IMR-90 (cell line): ENCODE measurements around the gene ACSS3. TPM values are rescaled to one million over a fixed set of nuclear protein-coding genes. Genes with fewer than 3 reads are reported as not detected.

Experiments used
- ATAC-seq: fragments of 200-7000 bp; cut with Tn5 transposase; 2 replicates; pipeline ENCODE4 v1.9.1; 2020; ENCODE audit warnings: low read depth, mild to moderate bottlenecking, moderate library complexity
- BruUV-seq: library from RNA; stranded (reverse); fragments of 400-500 nt; replicated peaks from 2 replicates; lab custom pipeline; 2021; lab: Mats Ljungman, UMichigan
- CTCF ChIA-PET: fragments of 300-600 bp; formaldehyde crosslinking; extraction: SDS; loops from one replicate; lab custom pipeline; 2021; ENCODE audit warnings: antibody characterized with exemption; lab: Yijun Ruan, JAX
- POLR2A ChIA-PET: fragments of 300-600 bp; sonication (Branson Sonifier 250); formaldehyde crosslinking; loops from one replicate; lab custom pipeline; 2022; ENCODE audit warnings: antibody characterized with exemption; ENCODE audit not compliant: unreplicated experiment; lab: Charles Lee
- DNase-seq: peaks from one replicate; pipeline ENCODE4 v3.0.0; 2013
- H2AFZ ChIP-seq: replicated peaks from 2 replicates; pipeline ENCODE3; 2013; ENCODE audit warnings: low read length, mild to moderate bottlenecking; ENCODE audit not compliant: poor library complexity
- H2AK5ac ChIP-seq: 2 replicates; pipeline ENCODE4 v1.6.1; 2013; ENCODE audit warnings: low read depth, low read length, inconsistent platforms
- H2AK9ac ChIP-seq: replicated peaks from 2 replicates; pipeline ENCODE3; 2013; ENCODE audit warnings: mild to moderate bottlenecking, low read depth, low read length, moderate library complexity; ENCODE audit not compliant: poor library complexity
- H2BK120ac ChIP-seq: 2 replicates; pipeline ENCODE4 v1.6.1; 2013; ENCODE audit warnings: low read depth, low read length, inconsistent platforms
- H2BK15ac ChIP-seq: 3 replicates; pipeline ENCODE4 v1.6.1; 2013; ENCODE audit warnings: low read depth, low read length, inconsistent platforms
- H2BK20ac ChIP-seq: 2 replicates; pipeline ENCODE4 v1.6.1; 2013; ENCODE audit warnings: low read depth, mild to moderate bottlenecking, inconsistent platforms, low read length, moderate library complexity
- H2BK5ac ChIP-seq: 2 replicates; pipeline ENCODE4 v1.6.1; 2013; ENCODE audit warnings: mild to moderate bottlenecking, low read depth, low read length, inconsistent platforms; ENCODE audit not compliant: poor library complexity, severe bottlenecking
- H3K14ac ChIP-seq: replicated peaks from 2 replicates; pipeline ENCODE4 v1.6.1; 2013; ENCODE audit warnings: low read depth, low read length, inconsistent platforms
- H3K18ac ChIP-seq: 2 replicates; pipeline ENCODE4 v1.6.1; 2013; ENCODE audit warnings: low read depth, low read length, control low read depth
- H3K23ac ChIP-seq: 2 replicates; pipeline ENCODE4 v1.6.1; 2013; ENCODE audit warnings: low read depth, low read length, inconsistent platforms
- H3K27ac ChIP-seq: 2 replicates; pipeline ENCODE4 v1.5.1; 2013; ENCODE audit warnings: mild to moderate bottlenecking, control low read depth, low read length; ENCODE audit not compliant: insufficient read depth
- H3K27me3 ChIP-seq: 2 replicates; pipeline ENCODE4 v1.6.1; 2013; ENCODE audit warnings: low read length; ENCODE audit not compliant: control insufficient read depth, insufficient read depth
- H3K36me3 ChIP-seq: 2 replicates; pipeline ENCODE4 v1.6.1; 2013; ENCODE audit warnings: low read length, mixed read lengths; ENCODE audit not compliant: control insufficient read depth, insufficient read depth
- H3K4ac ChIP-seq: 2 replicates; pipeline ENCODE4 v1.6.1; 2013; ENCODE audit warnings: low read depth, low read length, inconsistent platforms
- H3K4me1 ChIP-seq: 2 replicates; pipeline ENCODE4 v1.6.1; 2013; ENCODE audit warnings: low read length, mixed read lengths; ENCODE audit not compliant: control insufficient read depth, insufficient read depth
- H3K4me2 ChIP-seq: 2 replicates; pipeline ENCODE4 v1.6.1; 2013; ENCODE audit warnings: low read depth, mild to moderate bottlenecking, control low read depth, low read length, moderate library complexity
- H3K4me3 ChIP-seq: 2 replicates; pipeline ENCODE4 v1.5.1; 2013; ENCODE audit warnings: low read depth, mild to moderate bottlenecking, control low read depth, low read length, moderate library complexity; ENCODE audit not compliant: insufficient read depth
- H3K56ac ChIP-seq: 2 replicates; pipeline ENCODE4 v1.6.1; 2013; ENCODE audit warnings: low read length, inconsistent platforms; ENCODE audit not compliant: insufficient read depth; ENCODE audit errors: extremely low read depth
- H3K79me1 ChIP-seq, 2 experiments: 2 replicates each; pipeline ENCODE4 v1.6.1; 2013; ENCODE audit warnings: low read length in 2 of 2, inconsistent platforms in 1 of 2, low read depth in 1 of 2
- H3K9ac ChIP-seq: 2 replicates; pipeline ENCODE4 v1.6.1; 2013; ENCODE audit warnings: low read depth, low read length, control low read depth
- H3K9me1 ChIP-seq: 2 replicates; pipeline ENCODE4 v1.6.1; 2013; ENCODE audit warnings: low read length, inconsistent platforms; ENCODE audit not compliant: insufficient read depth
- H3K9me3 ChIP-seq: 2 replicates; pipeline ENCODE4 v1.6.1; 2013; ENCODE audit warnings: low read length; ENCODE audit not compliant: control insufficient read depth, insufficient read depth
- H4K20me1 ChIP-seq: 2 replicates; pipeline ENCODE4 v1.6.1; 2013; ENCODE audit warnings: low read length, inconsistent platforms; ENCODE audit not compliant: insufficient read depth
- H4K5ac ChIP-seq: 2 replicates; pipeline ENCODE4 v1.6.1; 2013; ENCODE audit warnings: mild to moderate bottlenecking, low read depth, low read length, control low read depth
- H4K8ac ChIP-seq, 2 experiments: 2 replicates each; pipeline ENCODE4 v1.6.1; 2013; ENCODE audit warnings: low read depth in 2 of 2, low read length in 2 of 2, control low read depth in 1 of 2, inconsistent platforms in 1 of 2
- H4K91ac ChIP-seq: 2 replicates; pipeline ENCODE4 v1.6.1; 2013; ENCODE audit warnings: low read depth, low read length, inconsistent platforms; ENCODE audit not compliant: insufficient read depth
- CEBPB ChIP-seq: IDR thresholded peaks from 2 replicates; pipeline ENCODE4 v1.6.1; 2012; ENCODE audit warnings: low read depth, low read length, improper control_type of control experiment
- MXI1 ChIP-seq: IDR thresholded peaks from 2 replicates; pipeline ENCODE4 v1.6.1; 2012; ENCODE audit warnings: low read depth, mild to moderate bottlenecking, low read length, moderate library complexity, borderline replicate concordance
- WGBS, 2 experiments: methylation state at CpG; one replicate each; pipeline versions ENCODE4 v1.1.5 to v1.1.7; 2013; ENCODE audit warnings: missing lambda C conversion rate in 2 of 2; ENCODE audit not compliant: insufficient read length in 1 of 2; ENCODE audit errors: extremely low coverage in 2 of 2; 5-methylcytosine and 5-hydroxymethylcytosine counted together
- dilution Hi-C: fragments of 300-500 bp; cut with HindIII; formaldehyde crosslinking; loops from one replicate; pipeline ENCODE4 v1.14.3; 2018; ENCODE audit warnings: low sequenced_read_pairs; ENCODE audit not compliant: unreplicated experiment
- in situ Hi-C: fragments of 300-500 bp; cut with MboI; formaldehyde crosslinking; loops from 3 replicates; pipeline ENCODE4 v1.14.3; 2019; ENCODE audit warnings: low sequenced_read_pairs, inconsistent platforms, mixed read lengths
- intact Hi-C: fragments of 100-400 bp; cut with micrococcal nuclease; formaldehyde crosslinking; loops from 2 replicates; pipeline ENCODE4 v1.10.0; 2022
- polyA plus RNA-seq, 3 experiments: library from polyadenylated mRNA; depleted of rRNA; stranded (reverse); fragments of >200 nt; gene quantifications; 2 replicates each; pipeline ENCODE4 v1.2.3, GENCODE V29; 2012; ENCODE audit warnings: low replicate concordance in 1 of 3
- total RNA-seq: library from RNA; depleted of rRNA; stranded (reverse); fragments of >200 nt; gene quantifications from 2 replicates; pipeline ENCODE4 v1.2.3, GENCODE V29; 2012

Gene ACSS3
- total and polyA plus RNA-seq, 2 of the 4 experiments (the other 2 are of a cell fraction) = 0.84 to 2.0 TPM

GRCh38 chr12:81088221-81088620, 10.3 kb downstream of the ACSS3 start:
- DNase-seq (no peak), ATAC-seq (no peak)
- no peaks in the 10 kb centered on the region for H3K4me1 ChIP-seq
- WGBS, 2 experiments = no CpG with 5 or more reads among the region's 4 CpGs
- H3K9me3 ChIP-seq = no peaks in the 10 kb centered on the region
- H3K9ac ChIP-seq = no peak overlapping the region
- H4K5ac ChIP-seq = no peak overlapping the region
- H3K14ac ChIP-seq = no peak overlapping the region
- no peaks in the 10 kb centered on the region for H3K36me3 ChIP-seq
- H3K56ac ChIP-seq = no peak overlapping the region
- H2AK5ac ChIP-seq = no peak overlapping the region
- H2BK5ac ChIP-seq = no peak overlapping the region
- dilution Hi-C loops = no loop called here
- no peak overlapping the region for H2AK9ac ChIP-seq
- H3K79me1 ChIP-seq = no peaks in the 10 kb centered on the region
- TF ChIP-seq MXI1 (no peak), CEBPB (no peak)
- H3K27me3 ChIP-seq = no peaks in the 10 kb centered on the region
- no peak overlapping the region for H4K91ac ChIP-seq
- H2BK120ac ChIP-seq = no peak overlapping the region
- H3K9me1 ChIP-seq = no peaks in the 10 kb centered on the region
- no peak overlapping the region for H2BK20ac ChIP-seq
- H3K27ac ChIP-seq = no peak overlapping the region
- H3K4me2 ChIP-seq = no peak overlapping the region
- no peak overlapping the region for H2AFZ ChIP-seq
- no peak overlapping the region for H4K8ac ChIP-seq
- H2BK15ac ChIP-seq = no peak overlapping the region
- in situ Hi-C loops = no loop called here
- ChIA-PET CTCF (no interaction called here), POLR2A (no interaction called here)
- no peak overlapping the region for H3K23ac ChIP-seq
- no peak overlapping the region for H3K18ac ChIP-seq
- H3K4me3 ChIP-seq = no peak overlapping the region
- intact Hi-C loops = no loop called here
- H4K20me1 ChIP-seq = no peaks in the 10 kb centered on the region
- no TSS peak for BruUV-seq
- no peak overlapping the region for H3K4ac ChIP-seq
